ENCODE data around the gene OR5D14. TPM values are rescaled to one million over a fixed set of nuclear protein-coding genes. Genes with fewer than 3 reads are reported as not detected.

The OR5D14 gene
- not detected for total RNA-seq
- not detected for total RNA-seq (2013)
- total RNA-seq: 0 reads per million in 29 experiments

- CTCF ChIA-PET: no interaction called here
- no peak for DNase-seq
- no peaks in the 10 kb centered on the region for H3K36me3 ChIP-seq (ENCODE audit: control insufficient read depth in 2 of 2, extremely low read depth in 1 of 2, insufficient read depth in 1 of 2, low read length in 1 of 2)
- no peaks in the 10 kb centered on the region for H3K27me3 ChIP-seq (replicated peaks in 1 of 2; ENCODE audit: control insufficient read depth in 2 of 2, extremely low read depth in 1 of 2, insufficient read depth in 2 of 2, low read length in 1 of 2)
- POLR2A ChIA-PET: no interaction called here
- Mint-ChIP-seq H3K4me1 (no peaks in the 10 kb centered on the region), H3K9me3 (peaks cover 21 to 31% (median 22%) of the 10 kb centered on the region in 3 donors), H3K27ac (no peak within 1 kb of the TSS), H3K4me3 (no peak within 1 kb of the TSS), H3K36me3 (no peaks in the 10 kb centered on the region), H3K27me3 (no peaks in the 10 kb centered on the region)
- H3K4me1 ChIP-seq (ENCODE audit: control insufficient read depth in 1 of 2, extremely low read depth in 1 of 2, insufficient read depth in 2 of 2, low read length in 2 of 2): no peaks in the 10 kb centered on the region
- ATAC-seq (replicated peaks in 1 of 4): no peak
- no peak within 1 kb of the TSS for H3K4me3 ChIP-seq (ENCODE audit: control insufficient read depth in 1 of 2, extremely low read depth in 1 of 2, low read length in 1 of 2)
- peaks cover 5% of the 10 kb centered on the region for H3K9me3 ChIP-seq
- H3K27ac ChIP-seq (ENCODE audit: low read length): no peak within 1 kb of the TSS
Measured at GRCh38 chr11:55795256-55795655, at the start of gene OR5D14. Gene OR5D14, plus strand, starts transcription at chr11:55795556. Its CDS starts 0 bp downstream, at chr11:55795556.

GRCh38 chr11:55773138-55773537 lies 22.2 kb upstream of the OR5D14 start, which contains the start of gene OR5D13:
Gene OR5D13, plus strand, starts transcription at chr11:55773438. Its CDS starts 0 bp downstream, at chr11:55773438.
- no peaks in the 10 kb centered on the region for H3K27me3 Mint-ChIP-seq
- DNase-seq (no peak), ATAC-seq (replicated peaks in 1 of 4) (no peak)
- Histone ChIP-seq H3K27me3 (replicated peaks in 1 of 2; ENCODE audit: control insufficient read depth in 2 of 2, extremely low read depth in 1 of 2, insufficient read depth in 2 of 2, low read length in 1 of 2) (no peaks in the 10 kb centered on the region), H3K9me3 (peaks cover 10% of the 10 kb centered on the region), H3K27ac (ENCODE audit: low read length) (no peak within 1 kb of the TSS), H3K4me1 (ENCODE audit: control insufficient read depth in 1 of 2, extremely low read depth in 1 of 2, insufficient read depth in 2 of 2, low read length in 2 of 2) (no peaks in the 10 kb centered on the region), H3K4me3 (ENCODE audit: control insufficient read depth in 1 of 2, extremely low read depth in 1 of 2, low read length in 1 of 2) (no peak within 1 kb of the TSS), H3K36me3 (ENCODE audit: control insufficient read depth in 2 of 2, extremely low read depth in 1 of 2, insufficient read depth in 1 of 2, low read length in 1 of 2) (no peaks in the 10 kb centered on the region)
- H3K36me3 Mint-ChIP-seq: no peaks in the 10 kb centered on the region
- H3K4me3 Mint-ChIP-seq: no peak within 1 kb of the TSS
- ChIA-PET POLR2A (no interaction called here), CTCF (no interaction called here)
- peaks cover 13 to 22% (median 15%) of the 10 kb centered on the region in 3 donors for H3K9me3 Mint-ChIP-seq
- H3K4me1 Mint-ChIP-seq: no peaks in the 10 kb centered on the region
- no peak within 1 kb of the TSS for H3K27ac Mint-ChIP-seq

DNA sequence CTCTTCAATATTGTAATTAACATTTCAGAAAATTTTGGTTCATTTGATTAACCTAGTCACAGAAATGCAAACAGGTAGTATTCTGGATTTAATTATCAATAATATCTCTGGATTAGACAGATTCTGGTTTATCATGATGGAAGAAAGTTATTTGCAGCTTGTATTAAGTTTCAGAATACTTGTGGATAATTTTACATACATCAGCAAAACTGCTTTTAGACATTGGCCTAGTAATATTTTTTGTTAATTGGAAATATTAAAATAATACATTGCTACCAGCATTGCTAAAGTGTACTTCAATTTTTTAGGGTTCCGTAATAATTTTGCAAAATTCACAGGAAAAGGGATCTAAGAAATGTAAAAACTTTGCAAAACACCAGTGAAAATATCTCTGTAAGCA lies 3.8 kb upstream of the OR5D14 start:
- H3K27me3 ChIP-seq (replicated peaks in 1 of 2; ENCODE audit: control insufficient read depth in 2 of 2, extremely low read depth in 1 of 2, insufficient read depth in 2 of 2, low read length in 1 of 2): no peaks in the 10 kb centered on the region
- H3K9me3 Mint-ChIP-seq: peaks cover 21 to 30% (median 28%) of the 10 kb centered on the region in 3 donors
- H3K4me1 Mint-ChIP-seq: no peaks in the 10 kb centered on the region
- H3K27me3 Mint-ChIP-seq: no peaks in the 10 kb centered on the region
- H3K36me3 ChIP-seq (ENCODE audit: control insufficient read depth in 2 of 2, extremely low read depth in 1 of 2, insufficient read depth in 1 of 2, low read length in 1 of 2): no peaks in the 10 kb centered on the region
- no peak overlapping the region for H3K27ac ChIP-seq (ENCODE audit: low read length)
- no peak overlapping the region for H3K27ac Mint-ChIP-seq
- WGBS (ENCODE audit: insufficient coverage): no CpG with 5 or more reads among the region's 1 CpG
- H3K36me3 Mint-ChIP-seq: no peaks in the 10 kb centered on the region
- no peak overlapping the region for H3K4me3 Mint-ChIP-seq
- no peak overlapping the region for H3K4me3 ChIP-seq (ENCODE audit: control insufficient read depth in 1 of 2, extremely low read depth in 1 of 2, low read length in 1 of 2)
- no peaks in the 10 kb centered on the region for H3K4me1 ChIP-seq (ENCODE audit: control insufficient read depth in 1 of 2, extremely low read depth in 1 of 2, insufficient read depth in 2 of 2, low read length in 2 of 2)
- POLR2A ChIA-PET: no interaction called here
- CTCF ChIA-PET: no interaction called here
- no peak for DNase-seq
- H3K9me3 ChIP-seq: peaks cover 9% of the 10 kb centered on the region
- ATAC-seq (replicated peaks in 1 of 4): no peak

DNA sequence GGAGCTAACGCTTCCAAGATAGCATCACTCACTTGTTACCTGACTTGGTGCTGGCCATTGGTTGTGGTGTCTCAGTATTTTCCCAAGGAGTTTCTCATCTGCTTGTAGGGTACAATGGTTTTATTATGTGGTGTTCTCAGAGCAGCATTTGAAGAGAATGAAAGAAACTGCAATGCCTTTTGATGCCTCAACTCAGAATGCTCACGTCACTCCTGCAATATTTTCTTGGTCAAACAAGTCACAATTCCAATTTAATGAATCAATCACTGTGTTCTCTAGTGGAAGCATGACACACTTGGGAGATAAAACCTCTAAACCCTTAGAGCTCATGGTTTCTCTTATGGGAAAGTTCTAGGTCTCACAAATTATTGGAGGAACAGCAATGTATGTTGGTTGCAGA lies 2.0 kb upstream of the OR5D14 start:
- Mint-ChIP-seq H3K36me3 (no peaks in the 10 kb centered on the region), H3K27ac (no peak overlapping the region), H3K27me3 (no peaks in the 10 kb centered on the region), H3K4me3 (no peak overlapping the region), H3K9me3 (peaks cover 15 to 21% (median 21%) of the 10 kb centered on the region in 3 donors), H3K4me1 (no peaks in the 10 kb centered on the region)
- no peaks in the 10 kb centered on the region for H3K27me3 ChIP-seq (replicated peaks in 1 of 2; ENCODE audit: control insufficient read depth in 2 of 2, extremely low read depth in 1 of 2, insufficient read depth in 2 of 2, low read length in 1 of 2)
- POLR2A ChIA-PET: no interaction called here
- no peak overlapping the region for H3K27ac ChIP-seq (ENCODE audit: low read length)
- no peaks in the 10 kb centered on the region for H3K36me3 ChIP-seq (ENCODE audit: control insufficient read depth in 2 of 2, extremely low read depth in 1 of 2, insufficient read depth in 1 of 2, low read length in 1 of 2)
- no peak for ATAC-seq (replicated peaks in 1 of 4)
- WGBS (ENCODE audit: insufficient coverage): 80% methylated on average over 1 of the region's 2 CpGs
- DNase-seq: no peak
- peaks cover 7% of the 10 kb centered on the region for H3K9me3 ChIP-seq
- no peak overlapping the region for H3K4me3 ChIP-seq (ENCODE audit: control insufficient read depth in 1 of 2, extremely low read depth in 1 of 2, low read length in 1 of 2)
- CTCF ChIA-PET: no interaction called here
- H3K4me1 ChIP-seq (ENCODE audit: control insufficient read depth in 1 of 2, extremely low read depth in 1 of 2, insufficient read depth in 2 of 2, low read length in 2 of 2): no peaks in the 10 kb centered on the region

DNA sequence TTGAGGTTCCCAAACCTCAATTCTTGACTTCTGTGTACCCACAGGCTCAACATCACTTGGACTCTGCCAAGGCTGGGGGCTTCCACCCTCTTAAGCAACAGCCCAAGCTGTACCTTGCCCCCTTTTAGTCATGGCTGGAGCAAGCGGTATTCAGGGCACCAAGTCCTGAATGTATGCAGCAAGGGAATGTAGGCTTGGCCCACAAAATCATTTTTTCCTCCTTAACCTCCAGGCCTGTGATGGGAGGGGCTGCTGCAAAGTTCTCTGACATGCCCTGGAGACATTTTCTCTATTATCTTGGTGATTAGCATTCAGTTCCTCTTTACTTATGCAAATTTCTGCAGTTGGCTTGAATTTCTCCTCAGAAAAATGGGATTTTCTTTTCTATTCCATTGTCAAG lies 10.9 kb downstream of the OR5D14 start:
- Histone ChIP-seq H3K27ac (ENCODE audit: low read length) (no peak overlapping the region), H3K9me3 (peaks cover 5% of the 10 kb centered on the region), H3K36me3 (ENCODE audit: control insufficient read depth in 2 of 2, extremely low read depth in 1 of 2, insufficient read depth in 1 of 2, low read length in 1 of 2) (no peaks in the 10 kb centered on the region), H3K4me3 (ENCODE audit: control insufficient read depth in 1 of 2, extremely low read depth in 1 of 2, low read length in 1 of 2) (no peak overlapping the region), H3K4me1 (ENCODE audit: control insufficient read depth in 1 of 2, extremely low read depth in 1 of 2, insufficient read depth in 2 of 2, low read length in 2 of 2) (no peaks in the 10 kb centered on the region), H3K27me3 (replicated peaks in 1 of 2; ENCODE audit: control insufficient read depth in 2 of 2, extremely low read depth in 1 of 2, insufficient read depth in 2 of 2, low read length in 1 of 2) (no peaks in the 10 kb centered on the region)
- H3K9me3 Mint-ChIP-seq: peaks cover 15 to 48% (median 25%) of the 10 kb centered on the region in 3 donors
- ChIA-PET POLR2A (no interaction called here), CTCF (no interaction called here)
- no peaks in the 10 kb centered on the region for H3K36me3 Mint-ChIP-seq
- H3K27ac Mint-ChIP-seq: no peak overlapping the region
- ATAC-seq (replicated peaks in 1 of 4): no peak
- no peak overlapping the region for H3K4me3 Mint-ChIP-seq
- no CpG with 5 or more reads among the region's 1 CpG for WGBS (ENCODE audit: insufficient coverage)
- no peaks in the 10 kb centered on the region for H3K27me3 Mint-ChIP-seq
- no peaks in the 10 kb centered on the region for H3K4me1 Mint-ChIP-seq
- no peak for DNase-seq

- Histone ChIP-seq H3K27me3 (replicated peaks in 1 of 2; ENCODE audit: control insufficient read depth in 2 of 2, extremely low read depth in 1 of 2, insufficient read depth in 2 of 2, low read length in 1 of 2) (no peaks in the 10 kb centered on the region), H3K4me1 (ENCODE audit: control insufficient read depth in 1 of 2, extremely low read depth in 1 of 2, insufficient read depth in 2 of 2, low read length in 2 of 2) (no peaks in the 10 kb centered on the region), H3K4me3 (ENCODE audit: control insufficient read depth in 1 of 2, extremely low read depth in 1 of 2, low read length in 1 of 2) (no peak within 1 kb of the TSS), H3K36me3 (ENCODE audit: control insufficient read depth in 2 of 2, extremely low read depth in 1 of 2, insufficient read depth in 1 of 2, low read length in 1 of 2) (no peaks in the 10 kb centered on the region), H3K27ac (ENCODE audit: low read length) (no peak within 1 kb of the TSS), H3K9me3 (no peaks in the 10 kb centered on the region)
- no peak for DNase-seq
- no peaks in the 10 kb centered on the region for H3K4me1 Mint-ChIP-seq
- no peak within 1 kb of the TSS for H3K4me3 Mint-ChIP-seq
- ATAC-seq (replicated peaks in 1 of 4): no peak
- H3K36me3 Mint-ChIP-seq: no peaks in the 10 kb centered on the region
- CTCF ChIA-PET: no interaction called here
- POLR2A ChIA-PET: no interaction called here
- no CpG with 5 or more reads among the region's 1 CpG for WGBS (ENCODE audit: insufficient coverage)
- H3K27ac Mint-ChIP-seq: no peak within 1 kb of the TSS
- no peaks in the 10 kb centered on the region for H3K27me3 Mint-ChIP-seq
- H3K9me3 Mint-ChIP-seq: peaks cover 20 to 41% (median 21%) of the 10 kb centered on the region in 3 donors
Measured at GRCh38 chr11:55811067-55811466, 15.7 kb downstream of the OR5D14 start, which contains the start of gene OR5L1. Gene OR5L1, plus strand, starts transcription at chr11:55811367. Its CDS starts 100 bp downstream, at chr11:55811467.

GRCh38 chr11:55819330-55819729 lies 24.0 kb downstream of the OR5D14 start, which contains the start of gene OR5D18:
Gene OR5D18, plus strand, starts transcription at chr11:55819630. Its CDS starts 0 bp downstream, at chr11:55819630.
- WGBS (ENCODE audit: insufficient coverage): 80% methylated on average over 2 of the region's 5 CpGs
- Mint-ChIP-seq H3K27me3 (no peaks in the 10 kb centered on the region), H3K27ac (no peak within 1 kb of the TSS), H3K4me1 (no peaks in the 10 kb centered on the region), H3K9me3 (peaks cover 21 to 31% (median 26%) of the 10 kb centered on the region in 3 donors), H3K4me3 (no peak within 1 kb of the TSS), H3K36me3 (no peaks in the 10 kb centered on the region)
- ChIA-PET CTCF (no interaction called here), POLR2A (no interaction called here)
- H3K27ac ChIP-seq (ENCODE audit: low read length): no peak within 1 kb of the TSS
- no peaks in the 10 kb centered on the region for H3K4me1 ChIP-seq (ENCODE audit: control insufficient read depth in 1 of 2, extremely low read depth in 1 of 2, insufficient read depth in 2 of 2, low read length in 2 of 2)
- no peak within 1 kb of the TSS for H3K4me3 ChIP-seq (ENCODE audit: control insufficient read depth in 1 of 2, extremely low read depth in 1 of 2, low read length in 1 of 2)
- ATAC-seq (replicated peaks in 1 of 4) (no peak), DNase-seq (no peak)
- H3K36me3 ChIP-seq (ENCODE audit: control insufficient read depth in 2 of 2, extremely low read depth in 1 of 2, insufficient read depth in 1 of 2, low read length in 1 of 2): no peaks in the 10 kb centered on the region
- peaks cover 3% of the 10 kb centered on the region for H3K9me3 ChIP-seq
- H3K27me3 ChIP-seq (replicated peaks in 1 of 2; ENCODE audit: control insufficient read depth in 2 of 2, extremely low read depth in 1 of 2, insufficient read depth in 2 of 2, low read length in 1 of 2): no peaks in the 10 kb centered on the region
